H9 (cell line): ENCODE results near the gene METRN. TPM values are rescaled to one million over a fixed set of nuclear protein-coding genes. Genes with fewer than 3 reads are reported as not detected.

Source experiments
- DNase-seq: peaks from one replicate; pipeline ENCODE4 v3.0.0-alpha.2; 2017
- H2AFZ ChIP-seq: one replicate; pipeline ENCODE4 v1.6.1; 2013; ENCODE audit warnings: mild to moderate bottlenecking, low read length, control low read depth, moderate library complexity
- H2AK5ac ChIP-seq: 2 replicates; pipeline ENCODE4 v1.6.1; 2013; ENCODE audit warnings: low read length, control low read depth, mixed read lengths; ENCODE audit not compliant: insufficient read length
- H2BK120ac ChIP-seq: one replicate; pipeline ENCODE4 v1.6.1; 2013; ENCODE audit warnings: low read depth, mild to moderate bottlenecking, low read length, control low read depth, inconsistent platforms; ENCODE audit not compliant: poor library complexity, severe bottlenecking
- H2BK12ac ChIP-seq: 2 replicates; pipeline ENCODE4 v1.6.1; 2013; ENCODE audit warnings: low read length, control low read depth, mixed read lengths, low read depth; ENCODE audit not compliant: insufficient read length
- H2BK15ac ChIP-seq: 2 replicates; pipeline ENCODE4 v1.6.1; 2013; ENCODE audit warnings: low read depth, low read length, control low read depth
- H2BK20ac ChIP-seq: one replicate; pipeline ENCODE4 v1.6.1; 2013; ENCODE audit warnings: low read depth, mild to moderate bottlenecking, low read length, control low read depth, inconsistent platforms; ENCODE audit not compliant: poor library complexity, severe bottlenecking
- H2BK5ac ChIP-seq: 2 replicates; pipeline ENCODE4 v1.6.1; 2013; ENCODE audit warnings: low read length, control low read depth, mixed read lengths; ENCODE audit not compliant: insufficient read length
- H3K14ac ChIP-seq: 2 replicates; pipeline ENCODE4 v1.6.1; 2013; ENCODE audit warnings: low read length, control low read depth; ENCODE audit not compliant: insufficient read depth
- H3K18ac ChIP-seq: 2 replicates; pipeline ENCODE4 v1.6.1; 2013; ENCODE audit warnings: low read depth, mild to moderate bottlenecking, mixed read lengths, low read length, control low read depth; ENCODE audit not compliant: insufficient read length
- H3K23ac ChIP-seq: 2 replicates; pipeline ENCODE4 v1.6.1; 2013; ENCODE audit warnings: low read length, control low read depth, mixed read lengths, low read depth; ENCODE audit not compliant: insufficient read length
- H3K23me2 ChIP-seq: 2 replicates; pipeline ENCODE4 v1.6.1; 2013; ENCODE audit warnings: low read depth, mild to moderate bottlenecking, mixed read lengths, low read length, control low read depth; ENCODE audit not compliant: insufficient read length, poor library complexity, severe bottlenecking
- H3K27ac ChIP-seq: 2 replicates; pipeline ENCODE4 v1.5.1; 2013; ENCODE audit warnings: low read length, control low read depth, mixed read lengths, low read depth; ENCODE audit not compliant: insufficient read length
- H3K27me3 ChIP-seq: 2 replicates; pipeline ENCODE4 v1.6.1; 2013; ENCODE audit warnings: low read length, control low read depth, inconsistent platforms; ENCODE audit not compliant: insufficient read depth
- H3K4ac ChIP-seq: 2 replicates; pipeline ENCODE4 v1.6.1; 2013; ENCODE audit warnings: low read depth, mild to moderate bottlenecking, control low read depth, inconsistent platforms, low read length, moderate library complexity
- H3K4me1 ChIP-seq: 2 replicates; pipeline ENCODE4 v1.6.1; 2013; ENCODE audit warnings: low read length, control low read depth, inconsistent platforms; ENCODE audit not compliant: insufficient read depth
- H3K4me2 ChIP-seq: 2 replicates; pipeline ENCODE4 v1.6.1; 2013; ENCODE audit warnings: low read length, control low read depth, mixed read lengths; ENCODE audit not compliant: insufficient read length, insufficient read depth
- H3K56ac ChIP-seq: 2 replicates; pipeline ENCODE4 v1.6.1; 2013; ENCODE audit warnings: low read depth, mild to moderate bottlenecking, mixed read lengths, low read length, control low read depth; ENCODE audit not compliant: insufficient read length
- H3K79me1 ChIP-seq: 2 replicates; pipeline ENCODE4 v1.6.1; 2013; ENCODE audit warnings: low read depth, mild to moderate bottlenecking, moderate library complexity, low read length, control low read depth, inconsistent platforms; ENCODE audit not compliant: insufficient read depth, poor library complexity, severe bottlenecking
- H3K79me2 ChIP-seq: 2 replicates; pipeline ENCODE4 v1.6.1; 2013; ENCODE audit warnings: low read length, control low read depth, inconsistent platforms; ENCODE audit not compliant: insufficient read depth
- H3K9ac ChIP-seq: 2 replicates; pipeline ENCODE4 v1.6.1; 2013; ENCODE audit warnings: low read length, control low read depth, mixed read lengths; ENCODE audit not compliant: insufficient read length; ENCODE audit errors: extremely low read depth
- H3K9me3 ChIP-seq: one replicate; pipeline ENCODE4 v1.6.1; 2013; ENCODE audit warnings: low read depth, low read length, inconsistent platforms; ENCODE audit not compliant: control insufficient read depth
- H3T11ph ChIP-seq: one replicate; pipeline ENCODE4 v1.6.1; 2013; ENCODE audit warnings: mild to moderate bottlenecking, low read length, control low read depth, inconsistent platforms
- H4K20me1 ChIP-seq: one replicate; pipeline ENCODE4 v1.6.1; 2013; ENCODE audit not compliant: control insufficient read depth, insufficient read length, insufficient read depth
- H4K5ac ChIP-seq: 2 replicates; pipeline ENCODE4 v1.6.1; 2013; ENCODE audit warnings: low read depth, mild to moderate bottlenecking, mixed read lengths, low read length, control low read depth; ENCODE audit not compliant: insufficient read length
- H4K8ac ChIP-seq: replicated peaks from 2 replicates; pipeline ENCODE4 v1.6.1; 2013; ENCODE audit warnings: low read length, control low read depth, mixed read lengths, low read depth; ENCODE audit not compliant: insufficient read length
- H4K91ac ChIP-seq: 2 replicates; pipeline ENCODE4 v1.6.1; 2013; ENCODE audit warnings: low read depth, mild to moderate bottlenecking, moderate library complexity, mixed read lengths, low read length, control low read depth; ENCODE audit not compliant: insufficient read length
- H3K27ac Mint-ChIP-seq, 3 experiments: 2 replicates in 2 of 3; 3 replicates in 1 of 3; pipeline ENCODE4 v1.8.0; 2020 to 2021; ENCODE audit warnings: mixed read lengths in 3 of 3, mild to moderate bottlenecking in 1 of 3, moderate library complexity in 1 of 3
- H3K27me3 Mint-ChIP-seq: 2 replicates; pipeline ENCODE4 v1.8.0; 2021; ENCODE audit warnings: low read depth, mild to moderate bottlenecking, moderate library complexity, mixed read lengths
- H3K36me3 Mint-ChIP-seq, 3 experiments: 2 replicates in 2 of 3; 3 replicates in 1 of 3; pipeline ENCODE4 v1.8.0; 2020 to 2021; ENCODE audit warnings: low read depth in 3 of 3, mixed read lengths in 3 of 3; ENCODE audit not compliant: insufficient read depth in 1 of 3
- H3K4me1 Mint-ChIP-seq, 2 experiments: 2 replicates each; pipeline ENCODE4 v1.8.0; 2020; ENCODE audit warnings: mixed read lengths in 2 of 2
- H3K4me3 Mint-ChIP-seq, 2 experiments: 2 replicates in 1 of 2; 3 replicates in 1 of 2; pipeline ENCODE4 v1.8.0; 2020 to 2021; ENCODE audit warnings: mild to moderate bottlenecking in 2 of 2, mixed read lengths in 2 of 2, moderate library complexity in 1 of 2
- H3K9me3 Mint-ChIP-seq, 2 experiments: 2 replicates in 1 of 2; 3 replicates in 1 of 2; pipeline ENCODE4 v1.8.0; 2020; ENCODE audit warnings: mild to moderate bottlenecking in 2 of 2, mixed read lengths in 2 of 2, moderate library complexity in 1 of 2
- WGBS: extraction: QIAGEN DNeasy Blood & Tissue Kit; methylation state at CpG from one replicate; pipeline ENCODE4 v1.1.7; 2013; ENCODE audit warnings: missing lambda C conversion rate, low lambda C conversion rate, mixed read lengths; ENCODE audit not compliant: insufficient read length; ENCODE audit errors: extremely low coverage; 5-methylcytosine and 5-hydroxymethylcytosine counted together
- total RNA-seq: library from RNA; stranded (reverse); gene quantifications from 2 replicates; pipeline ENCODE4 v1.2.1, GENCODE V29; 2021
- TF ChIP-seq, protein P1 (sequence below): fragments of 200-600 bp; sonication (generic); conservative IDR thresholded peaks from 3 replicates; pipeline ENCODE4 v1.8.0; 2021; ENCODE audit warnings: antibody characterized with exemption, mild to moderate bottlenecking

METRN gene
- total RNA-seq, 1 experiment from 2014 or later = 26.2 TPM

DNA sequence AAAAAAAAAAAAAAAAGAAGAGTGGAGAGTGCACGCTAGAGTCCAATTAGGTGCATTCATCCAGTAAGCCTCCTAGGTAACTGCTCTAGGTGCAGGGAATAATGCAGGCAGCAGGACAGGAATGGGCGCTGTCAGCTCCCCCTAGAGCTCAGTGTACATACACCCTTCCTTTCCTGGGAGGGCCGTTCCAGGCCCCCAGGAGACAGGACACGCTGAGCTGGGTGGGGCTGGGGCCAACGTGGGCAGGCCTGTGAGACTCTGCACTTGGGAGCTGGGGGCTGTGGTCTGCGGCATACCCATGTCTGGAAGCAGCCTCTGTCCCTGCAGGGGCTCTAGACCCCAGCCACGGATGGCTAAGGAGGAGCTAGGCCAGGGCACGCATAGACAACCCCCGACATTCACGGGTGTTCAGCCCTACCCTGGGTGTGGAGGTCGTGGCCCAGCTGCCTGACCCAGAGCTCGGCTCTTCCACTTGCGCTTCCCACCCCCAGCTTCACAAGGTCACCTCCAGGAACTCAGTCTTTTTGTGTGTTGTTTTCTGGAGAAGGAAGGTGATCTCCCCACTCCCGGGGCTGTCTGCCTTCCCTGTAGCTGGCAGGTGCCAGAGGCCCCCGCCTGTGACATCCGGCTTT, 5.0 kb downstream of the METRN start:
- Histone ChIP-seq H3K9me3 (no peaks in the 10 kb centered on the region), H2BK15ac (no peak overlapping the region), H2BK20ac (no peak overlapping the region), H2BK12ac (no peak overlapping the region), H3K4ac (no peak overlapping the region), H3K4me2 (peak overlapping the region; percentile 59), H3K27ac (no peak overlapping the region), H2BK5ac (no peak overlapping the region), H3K56ac (no peak overlapping the region), H3T11ph (no peak overlapping the region), H2AK5ac (no peak overlapping the region), H3K9ac (no peak overlapping the region), H3K23me2 (peaks cover 10% of the 10 kb centered on the region), H3K79me1 (no peaks in the 10 kb centered on the region), H3K23ac (no peak overlapping the region), H2AFZ (no peak overlapping the region), H3K79me2 (no peaks in the 10 kb centered on the region), H4K20me1 (no peaks in the 10 kb centered on the region), H3K4me1 (no peaks in the 10 kb centered on the region), H4K5ac (no peak overlapping the region), H3K18ac (no peak overlapping the region), H4K91ac (no peak overlapping the region), H2BK120ac (no peak overlapping the region), H4K8ac (no peak overlapping the region), H3K27me3 (no peaks in the 10 kb centered on the region; the same call in 1 of the 2 replicates), H3K14ac (no peak overlapping the region)
- H3K4me3 Mint-ChIP-seq = peak overlapping the region; percentile 72 to 88
- no peak for DNase-seq
- H3K27ac Mint-ChIP-seq = peak overlapping the region in 1 of 3 experiments; percentile 79; a peak in 2 of 7 replicates
- TF ChIP-seq, protein P1, sequence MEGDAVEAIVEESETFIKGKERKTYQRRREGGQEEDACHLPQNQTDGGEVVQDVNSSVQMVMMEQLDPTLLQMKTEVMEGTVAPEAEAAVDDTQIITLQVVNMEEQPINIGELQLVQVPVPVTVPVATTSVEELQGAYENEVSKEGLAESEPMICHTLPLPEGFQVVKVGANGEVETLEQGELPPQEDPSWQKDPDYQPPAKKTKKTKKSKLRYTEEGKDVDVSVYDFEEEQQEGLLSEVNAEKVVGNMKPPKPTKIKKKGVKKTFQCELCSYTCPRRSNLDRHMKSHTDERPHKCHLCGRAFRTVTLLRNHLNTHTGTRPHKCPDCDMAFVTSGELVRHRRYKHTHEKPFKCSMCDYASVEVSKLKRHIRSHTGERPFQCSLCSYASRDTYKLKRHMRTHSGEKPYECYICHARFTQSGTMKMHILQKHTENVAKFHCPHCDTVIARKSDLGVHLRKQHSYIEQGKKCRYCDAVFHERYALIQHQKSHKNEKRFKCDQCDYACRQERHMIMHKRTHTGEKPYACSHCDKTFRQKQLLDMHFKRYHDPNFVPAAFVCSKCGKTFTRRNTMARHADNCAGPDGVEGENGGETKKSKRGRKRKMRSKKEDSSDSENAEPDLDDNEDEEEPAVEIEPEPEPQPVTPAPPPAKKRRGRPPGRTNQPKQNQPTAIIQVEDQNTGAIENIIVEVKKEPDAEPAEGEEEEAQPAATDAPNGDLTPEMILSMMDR = peak; percentile 38; the same call in 2 of the 3 replicates
- H3K9me3 Mint-ChIP-seq = no peaks in the 10 kb centered on the region
- H3K4me1 Mint-ChIP-seq = peaks cover 14 to 28% of the 10 kb centered on the region in 2 experiments
- no CpG with 5 or more reads among the region's 16 CpGs for WGBS
- peaks cover 25% of the 10 kb centered on the region for H3K27me3 Mint-ChIP-seq
- peaks cover 0 to 5% (median 3%) of the 10 kb centered on the region in 3 experiments; a peak in 1 of 7 replicates for H3K36me3 Mint-ChIP-seq
